DOHH2 (cell line): ENCODE data around the gene KCTD13.

Experiments used
- H3F3A ChIP-seq: fragments of 200-600 bp; sonication (generic), shearing (Covaris generic); 2 replicates; pipeline ENCODE4 v1.6.0; 2016; ENCODE audit warnings: antibody characterized with exemption, mild to moderate bottlenecking; ENCODE audit not compliant: control insufficient read depth, insufficient read depth
- H3K27ac ChIP-seq: fragments of 200-600 bp; sonication (generic); 2 replicates; pipeline ENCODE4 v1.5.1; 2014; ENCODE audit warnings: low read depth, mild to moderate bottlenecking, low read length, moderate library complexity
- H3K27me3 ChIP-seq: fragments of 200-600 bp; sonication (generic); 2 replicates; pipeline ENCODE4 v1.6.1; 2014; ENCODE audit warnings: mild to moderate bottlenecking, low read length, mixed read lengths; ENCODE audit not compliant: control insufficient read depth
- H3K36me3 ChIP-seq: fragments of 200-600 bp; sonication (generic); 2 replicates; pipeline ENCODE4 v1.6.1; 2014; ENCODE audit warnings: mild to moderate bottlenecking, low read length, moderate library complexity, mixed read lengths; ENCODE audit not compliant: control insufficient read depth
- H3K4me1 ChIP-seq: fragments of 200-600 bp; sonication (generic); 2 replicates; pipeline ENCODE4 v1.6.1; 2014; ENCODE audit warnings: mild to moderate bottlenecking, low read length, mixed read lengths; ENCODE audit not compliant: control insufficient read depth
- H3K4me2 ChIP-seq: fragments of 200-600 bp; sonication (generic); 2 replicates; pipeline ENCODE4 v1.6.0; 2014; ENCODE audit warnings: mild to moderate bottlenecking, low read length, moderate library complexity
- H3K4me3 ChIP-seq: fragments of 200-600 bp; sonication (generic); 2 replicates; pipeline ENCODE4 v1.5.1; 2014; ENCODE audit warnings: mild to moderate bottlenecking, low read length, mixed read lengths
- H3K79me2 ChIP-seq: fragments of 200-600 bp; sonication (generic); 2 replicates; pipeline ENCODE4 v1.6.1; 2014; ENCODE audit warnings: mild to moderate bottlenecking, low read length, mixed read lengths; ENCODE audit not compliant: control insufficient read depth
- H3K9me2 ChIP-seq: fragments of 200-600 bp; sonication (generic); replicated peaks from 2 replicates; pipeline ENCODE4 v1.6.1; 2014; ENCODE audit warnings: mild to moderate bottlenecking, low read length, mixed read lengths; ENCODE audit not compliant: control insufficient read depth
- H3K9me3 ChIP-seq: fragments of 200-600 bp; sonication (generic); 2 replicates; pipeline ENCODE4 v1.6.1; 2014; ENCODE audit warnings: antibody characterized with exemption, low read length, mixed read lengths; ENCODE audit not compliant: control insufficient read depth, insufficient read depth
- H4K20me1 ChIP-seq: fragments of 200-600 bp; sonication (generic); 2 replicates; pipeline ENCODE4 v1.6.0; 2014; ENCODE audit warnings: low read depth, mild to moderate bottlenecking, antibody characterized with exemption, low read length, moderate library complexity; ENCODE audit not compliant: control insufficient read depth, insufficient read depth
- CTCF ChIP-seq: fragments of 200-600 bp; sonication (generic); IDR thresholded peaks from one replicate; pipeline ENCODE4 v1.5.1; 2014; ENCODE audit warnings: antibody characterized with exemption, mild to moderate bottlenecking, low read depth, low read length; ENCODE audit not compliant: poor library complexity, severe bottlenecking
- EZH2phosphoT487 ChIP-seq: fragments of 200-600 bp; sonication (generic); IDR thresholded peaks from 2 replicates; pipeline ENCODE4 v1.6.1; 2017; ENCODE audit warnings: borderline replicate concordance, mild to moderate bottlenecking, antibody characterized with exemption, low read length, moderate library complexity, mixed read lengths

KCTD13 gene

GRCh38 chr16:29860218-29860617 is 65.8 kb downstream of the KCTD13 start:
- Histone ChIP-seq H3K4me2 (no peak overlapping the region), H4K20me1 (no peaks in the 10 kb centered on the region), H3K9me2 (no peaks in the 10 kb centered on the region), H3K79me2 (peaks cover 21% of the 10 kb centered on the region), H3K4me1 (peaks cover 9% of the 10 kb centered on the region), H3K9me3 (no peaks in the 10 kb centered on the region), H3K27me3 (no peaks in the 10 kb centered on the region), H3F3A (no peaks in the 10 kb centered on the region), H3K36me3 (peaks cover 23% of the 10 kb centered on the region), H3K4me3 (no peak overlapping the region), H3K27ac (no peak overlapping the region)
- TF ChIP-seq EZH2phosphoT487 = no peak
- no peak for TF ChIP-seq CTCF

GRCh38 chr16:29858974-29859373 is 67.1 kb downstream of the KCTD13 start:
- Histone ChIP-seq H3K9me2 (no peaks in the 10 kb centered on the region), H3K4me3 (no peak overlapping the region), H3K79me2 (peaks cover 21% of the 10 kb centered on the region), H3K9me3 (no peaks in the 10 kb centered on the region), H3K27ac (no peak overlapping the region), H3F3A (no peaks in the 10 kb centered on the region), H4K20me1 (no peaks in the 10 kb centered on the region), H3K4me2 (no peak overlapping the region), H3K4me1 (peaks cover 9% of the 10 kb centered on the region), H3K27me3 (no peaks in the 10 kb centered on the region), H3K36me3 (peaks cover 23% of the 10 kb centered on the region)
- TF ChIP-seq CTCF (no peak), EZH2phosphoT487 (no peak)

- H3F3A ChIP-seq = no peaks in the 10 kb centered on the region
- H3K9me3 ChIP-seq = no peaks in the 10 kb centered on the region
- no peak overlapping the region for H3K27ac ChIP-seq
- H3K36me3 ChIP-seq = peaks cover 23% of the 10 kb centered on the region
- no peak overlapping the region for H3K4me3 ChIP-seq
- no peaks in the 10 kb centered on the region for H3K9me2 ChIP-seq
- H3K4me2 ChIP-seq = no peak overlapping the region
- H4K20me1 ChIP-seq = no peaks in the 10 kb centered on the region
- TF ChIP-seq EZH2phosphoT487 (no peak), CTCF (no peak)
- no peaks in the 10 kb centered on the region for H3K27me3 ChIP-seq
- H3K4me1 ChIP-seq = peaks cover 5% of the 10 kb centered on the region
- H3K79me2 ChIP-seq = peaks cover 21% of the 10 kb centered on the region
Measured at GRCh38 chr16:29858149-29858849, 67.7 kb downstream of the KCTD13 start.
